ENCODE results near the gene GANC.
"Not testable (repeated sequence)": the region's sequence is repeated elsewhere in the genome, so short reads cannot be mapped to it uniquely, and the experiment has no call there.

The GANC gene

GRCh38 chr15:42282926-42283325 is 9.9 kb downstream of the GANC start:
- DNase-seq (ENCODE audit: low read depth) = no peak

- DNase-seq (ENCODE audit: low read depth) = no peak
These were observed 10.7 kb downstream of the GANC start for GRCh38 chr15:42283671-42284070.

- DNase-seq (ENCODE audit: low read depth) = no peak
These were observed 11.6 kb downstream of the GANC start for GRCh38 chr15:42284551-42284950.

GRCh38 chr15:42285034-42285433 is 12.0 kb downstream of the GANC start:
- no peak for DNase-seq (ENCODE audit: low read depth)

DNA sequence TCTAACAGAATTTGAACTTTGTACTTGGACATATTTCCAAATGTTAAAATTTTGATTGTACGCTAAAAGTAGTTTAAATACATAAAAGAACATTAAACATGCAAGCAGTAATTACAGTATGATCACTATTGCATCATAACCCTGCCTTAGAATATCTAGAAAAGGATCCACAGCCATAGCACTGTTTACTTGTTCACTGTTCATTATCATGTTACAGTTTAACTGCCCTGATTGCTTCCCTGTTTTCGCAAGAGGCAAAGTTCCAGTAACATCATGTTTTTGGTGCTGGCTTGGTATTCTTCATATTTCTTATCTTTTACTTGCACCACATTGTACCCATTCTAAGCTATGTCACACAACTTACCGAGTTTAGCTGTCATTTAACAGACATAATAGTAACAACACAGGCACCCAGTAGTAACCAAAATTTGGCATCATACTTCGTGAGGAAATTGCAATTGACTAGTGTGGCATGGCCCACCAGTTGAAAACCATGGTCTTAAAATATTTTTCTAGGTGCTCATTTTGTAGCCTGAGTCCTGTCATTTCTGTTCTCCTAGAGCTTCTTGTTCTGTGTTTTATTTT is 13.5 kb downstream of the GANC start:
- DNase-seq (ENCODE audit: low read depth) = no peak

DNA sequence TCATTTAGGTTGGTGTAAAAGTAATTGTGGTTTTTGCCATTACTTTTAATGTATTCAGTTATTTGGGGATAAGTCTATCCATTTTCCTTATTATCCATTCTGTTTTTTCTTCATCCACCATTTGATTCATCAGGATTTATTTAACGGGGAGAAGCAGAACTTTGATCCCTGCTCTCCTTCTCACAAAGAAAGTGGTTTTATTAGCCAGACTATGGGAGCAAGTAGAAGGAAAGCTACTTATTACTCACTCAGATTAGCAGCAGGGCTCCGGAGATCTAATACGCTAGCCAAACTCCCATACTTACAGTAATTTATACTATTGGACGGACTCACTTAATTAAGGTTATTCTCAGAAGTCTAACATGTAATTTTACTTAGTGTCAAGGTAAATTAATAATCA is 14.9 kb downstream of the GANC start:
- DNase-seq (ENCODE audit: low read depth) = no peak

DNA sequence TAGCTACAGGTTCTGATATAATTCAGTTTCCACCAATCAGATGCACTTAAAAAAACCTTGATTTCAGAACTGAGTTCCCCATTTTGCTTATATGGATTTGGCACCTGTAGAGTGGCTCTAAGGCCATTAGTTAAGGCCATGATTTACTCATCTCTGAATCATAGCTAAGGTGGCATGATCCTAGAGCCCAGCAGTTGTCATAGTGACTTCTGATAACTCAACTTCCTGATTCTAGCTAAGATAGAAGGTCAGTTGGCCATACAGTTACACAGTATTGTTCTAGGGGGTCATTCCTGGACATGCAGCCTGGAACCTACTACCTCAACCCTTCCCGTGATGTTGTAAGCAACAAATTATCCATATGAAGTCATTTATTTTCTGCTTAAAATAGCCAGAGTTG is 16.2 kb downstream of the GANC start:
- no peak for DNase-seq (ENCODE audit: low read depth)

DNA sequence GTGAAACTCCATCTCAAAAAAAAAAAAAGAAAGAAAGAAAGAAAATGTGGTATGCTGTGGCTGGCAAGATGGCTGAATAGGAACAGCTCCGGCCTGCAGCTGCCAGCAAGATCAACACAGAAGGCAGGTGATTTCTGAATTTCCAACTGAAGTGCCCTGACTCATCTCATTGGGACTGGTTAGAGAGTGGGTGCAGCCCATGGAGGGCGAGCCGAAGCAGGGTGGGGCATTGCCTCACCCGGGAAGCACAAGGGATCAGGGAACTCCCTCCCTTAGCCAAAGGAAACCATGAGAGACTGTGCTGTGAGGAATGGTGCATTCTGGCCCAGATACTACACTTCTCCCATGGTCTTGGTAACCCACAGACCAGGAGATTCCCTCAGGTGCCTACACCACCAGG is 28.0 kb downstream of the GANC start:
- DNase-seq (ENCODE audit: low read depth) = not testable (repeated sequence)

DNA sequence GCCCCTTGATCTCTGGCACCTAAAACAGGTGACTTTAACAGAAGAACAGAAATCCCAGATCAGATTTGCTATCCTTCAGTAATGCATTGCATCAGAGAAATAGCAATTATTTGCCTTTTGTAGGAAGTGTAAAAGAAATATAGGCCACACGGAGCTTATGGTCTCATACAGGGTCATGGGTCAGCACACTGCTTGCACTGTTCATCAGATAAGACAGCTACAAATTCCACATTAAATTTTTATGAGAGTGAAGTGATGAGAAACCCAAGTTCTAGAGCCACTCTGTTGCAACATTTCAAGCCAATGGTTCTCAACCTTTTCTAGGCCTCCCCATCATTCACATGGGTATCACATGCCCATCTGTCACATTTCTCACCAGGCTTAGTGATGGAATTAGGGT is 33.7 kb downstream of the GANC start:
- no peak for DNase-seq (ENCODE audit: low read depth)

DNA sequence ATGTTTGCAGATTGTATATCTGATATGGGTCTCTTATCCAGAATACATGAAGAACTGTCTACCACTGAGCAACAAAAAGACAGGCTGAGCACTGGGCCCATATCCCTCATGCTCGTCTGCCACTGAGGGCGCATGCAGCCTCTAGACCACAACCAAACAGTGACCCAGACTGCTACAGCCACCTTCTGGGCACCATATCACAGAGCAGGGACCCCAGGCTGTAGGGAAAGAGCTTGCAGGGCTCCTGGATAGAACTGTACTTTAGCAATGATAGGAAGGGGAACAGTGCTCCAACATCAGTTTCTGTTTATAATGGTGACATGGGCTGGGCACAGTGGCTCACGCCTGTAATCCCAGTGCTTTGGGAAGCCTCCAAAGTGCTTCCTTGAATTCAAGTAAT is 40.5 kb downstream of the GANC start:
- no peak for DNase-seq (ENCODE audit: low read depth)

DNA sequence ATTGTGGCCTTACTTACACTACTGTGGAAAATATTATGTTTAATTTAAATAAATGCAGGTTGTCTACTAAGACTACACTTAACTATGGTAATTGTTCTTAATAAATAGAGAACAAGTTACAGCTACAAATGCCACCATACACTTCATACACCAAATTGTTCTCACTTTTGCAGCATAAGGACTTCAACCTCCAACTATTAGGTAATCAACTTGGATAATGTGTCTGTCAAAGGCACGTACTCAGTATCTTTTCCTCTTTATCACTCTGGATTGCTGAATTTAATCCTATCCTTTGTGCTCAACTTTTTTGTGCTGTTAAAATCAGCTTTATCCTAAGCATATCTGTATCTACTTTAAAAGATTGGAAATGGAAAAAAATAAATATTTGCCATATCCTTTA is 41.8 kb downstream of the GANC start:
- no peak for DNase-seq (ENCODE audit: low read depth)

- DNase-seq (ENCODE audit: low read depth) = no peak
These were observed 42.5 kb downstream of the GANC start for GRCh38 chr15:42315521-42315920.

GRCh38 chr15:42316282-42316805 is 43.3 kb downstream of the GANC start:
- not testable (repeated sequence) for DNase-seq (ENCODE audit: low read depth)

DNA sequence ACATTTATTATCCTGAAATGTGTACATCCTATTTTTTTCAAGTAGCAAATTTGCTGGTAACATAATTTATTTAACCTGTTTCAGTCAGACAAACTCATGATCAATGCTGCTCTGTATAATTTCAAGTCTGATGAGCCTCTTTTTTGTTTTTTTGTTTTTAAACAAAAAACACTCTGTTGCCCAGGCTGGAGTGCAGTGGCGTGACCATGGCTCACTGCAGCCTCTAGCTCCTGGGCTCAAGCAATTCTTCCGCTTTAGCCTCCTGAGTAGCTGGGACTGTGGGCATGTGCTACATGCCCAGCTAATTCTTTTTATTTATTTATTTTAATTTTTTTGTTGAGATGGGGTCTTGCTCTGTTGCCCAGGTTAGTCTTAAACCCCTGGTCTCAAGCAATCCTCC is 46.2 kb downstream of the GANC start:
- no peak for DNase-seq (ENCODE audit: low read depth)

GRCh38 chr15:42324308-42324707 is 51.3 kb downstream of the GANC start:
- DNase-seq (ENCODE audit: low read depth) = no peak

GRCh38 chr15:42329161-42329560 is 56.2 kb downstream of the GANC start:
- DNase-seq (ENCODE audit: low read depth) = no peak

- no peak for DNase-seq (ENCODE audit: low read depth)
These were observed 57.0 kb downstream of the GANC start for GRCh38 chr15:42329992-42330391.

DNA sequence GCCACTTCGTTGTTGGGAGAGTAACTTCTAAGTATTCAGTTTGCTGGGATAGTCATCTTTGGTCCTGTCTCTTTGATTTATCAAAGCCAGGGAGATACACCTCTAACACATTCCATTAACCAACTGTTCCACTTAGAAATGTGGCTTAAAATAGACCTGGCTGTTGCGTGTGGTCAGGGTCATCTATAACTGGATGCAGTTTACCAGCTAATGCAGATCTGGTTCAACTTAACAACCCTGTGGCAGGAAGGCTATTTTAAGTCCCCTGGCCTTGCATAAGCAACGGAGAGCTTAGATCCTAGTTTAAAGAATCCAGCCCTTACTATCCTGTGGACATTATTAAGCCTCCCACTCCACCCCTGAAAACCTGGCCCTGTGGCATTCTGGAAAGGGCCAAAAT is 58.2 kb downstream of the GANC start:
- no peak for DNase-seq (ENCODE audit: low read depth)

- DNase-seq (ENCODE audit: low read depth) = no peak
These were observed 59.3 kb downstream of the GANC start for GRCh38 chr15:42332331-42332730.

DNA sequence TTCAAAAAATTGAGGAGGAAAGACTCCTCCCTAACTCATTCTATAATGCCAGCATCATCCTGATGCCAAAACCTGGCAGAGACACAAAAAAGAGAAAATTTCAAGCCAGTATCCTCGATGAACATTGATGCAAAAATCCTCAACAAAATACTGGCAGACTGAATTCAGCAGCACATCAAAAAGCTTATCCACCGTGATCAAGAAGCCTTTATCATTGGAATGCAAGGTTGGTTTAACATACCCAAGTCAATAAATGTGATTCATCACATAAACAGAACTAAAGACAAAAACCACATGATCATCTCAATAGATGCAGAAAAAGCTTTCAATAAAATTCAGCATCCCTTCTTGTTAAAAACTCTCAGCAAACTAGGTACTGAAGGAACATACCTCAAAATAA is 62.1 kb downstream of the GANC start:
- no peak for DNase-seq (ENCODE audit: low read depth)

DNA sequence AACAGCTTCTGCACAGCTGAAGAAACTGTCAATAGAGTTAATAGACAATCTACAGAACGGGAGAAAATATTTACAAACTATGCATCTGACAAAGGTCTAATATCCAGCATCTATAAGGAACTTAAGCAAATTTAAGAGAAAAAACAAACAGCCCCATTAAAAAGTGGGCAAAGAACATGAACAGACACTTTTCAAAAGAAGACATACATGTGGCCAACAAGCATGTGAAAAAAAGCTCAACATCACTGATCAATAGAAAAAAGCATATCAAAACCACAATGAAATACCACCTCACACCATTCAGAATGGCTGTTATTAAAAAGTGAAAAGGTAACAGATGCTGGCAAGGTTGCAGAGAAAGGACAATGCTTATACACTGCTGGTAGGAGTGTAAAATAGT is 63.6 kb downstream of the GANC start:
- DNase-seq (ENCODE audit: low read depth) = not testable (repeated sequence)

- not testable (repeated sequence) for DNase-seq (ENCODE audit: low read depth)
These were observed 64.1 kb downstream of the GANC start for GRCh38 chr15:42337104-42337503.

- DNase-seq (ENCODE audit: low read depth) = no peak
These were observed 65.5 kb downstream of the GANC start for GRCh38 chr15:42338500-42338899.

DNA sequence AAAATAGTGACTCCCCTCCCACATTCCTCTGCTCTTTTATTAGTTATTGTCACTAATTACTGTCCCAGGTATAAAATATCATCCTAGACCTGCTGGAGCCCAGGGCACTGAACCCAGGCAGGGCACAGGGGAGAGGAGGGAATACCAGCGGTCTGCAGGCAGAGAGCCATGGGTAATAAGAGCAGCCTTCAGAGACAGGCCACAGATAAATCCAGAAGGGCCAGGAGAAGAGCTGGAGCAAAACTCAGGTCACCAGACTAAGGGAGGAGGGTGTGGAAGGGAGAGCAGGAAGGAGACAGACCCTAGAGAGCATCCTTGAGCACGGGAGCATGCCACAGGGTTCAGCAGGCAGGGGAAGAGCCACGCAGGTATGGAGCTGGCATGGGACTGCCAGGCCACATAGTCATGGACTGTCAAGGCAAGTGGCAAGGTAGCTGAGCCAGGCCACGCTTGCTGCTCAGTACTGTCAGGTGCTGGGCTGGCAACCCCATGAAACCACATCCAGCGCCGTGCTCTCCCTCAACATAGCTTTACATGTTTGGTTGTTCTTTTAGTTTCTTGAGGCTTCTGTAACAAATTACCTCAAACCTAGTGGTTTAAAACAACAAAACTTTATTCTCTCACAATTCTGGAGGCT is 70.7 kb downstream of the GANC start:
- no peak for DNase-seq (ENCODE audit: low read depth)
